Skeletal muscle cell (primary cell): ENCODE results near the gene COMMD8.

ENCODE experiments used
- DNase-seq: peaks from one replicate; pipeline ENCODE4 v3.0.0-alpha.2; 2010; ENCODE audit warnings: low read depth
- H3K4me3 ChIP-seq: 2 replicates; pipeline ENCODE4 v1.5.1; 2011; ENCODE audit warnings: low read depth, mild to moderate bottlenecking, control low read depth, low read length, moderate library complexity

The COMMD8 gene

GRCh38 chr4:47406408-47406807 is 57.1 kb downstream of the COMMD8 start:
- no peak overlapping the region for H3K4me3 ChIP-seq
- DNase-seq, result no peak
